Measurements from ENCODE around the gene ALPP.
"Not testable (repeated sequence)": the region's sequence is repeated elsewhere in the genome, so short reads cannot be mapped to it uniquely, and the experiment has no call there.

ALPP gene

GRCh38 chr2:232363784-232364615, 14.6 kb upstream of the ALPP start:
- DNase-seq (ENCODE audit: extremely low read depth, low read depth) = no peak
- TF ChIP-seq CTCF (IDR thresholded peaks at IDR 0.05; ENCODE audit: low read depth, low read length) = no peak

- not testable (repeated sequence) for DNase-seq (ENCODE audit: extremely low read depth, low read depth)
These were observed 13.6 kb upstream of the ALPP start for GRCh38 chr2:232364806-232365594.

- TF ChIP-seq CTCF (IDR thresholded peaks at IDR 0.05; ENCODE audit: low read depth, low read length) = peak; percentile 34
- DNase-seq (ENCODE audit: extremely low read depth, low read depth) = no peak
These were observed 12.8 kb upstream of the ALPP start for GRCh38 chr2:232365621-232366321.

- not testable (repeated sequence) for DNase-seq (ENCODE audit: extremely low read depth, low read depth)
These were observed 12.1 kb upstream of the ALPP start for GRCh38 chr2:232366461-232366860.

GRCh38 chr2:232367016-232367415, 11.5 kb upstream of the ALPP start:
- no peak for TF ChIP-seq CTCF (IDR thresholded peaks at IDR 0.05; ENCODE audit: low read depth, low read length)
- no peak for DNase-seq (ENCODE audit: extremely low read depth, low read depth)

- no peak; the same call in none of the 2 replicates for TF ChIP-seq CTCF (IDR thresholded peaks at IDR 0.05; ENCODE audit: low read depth, low read length)
- DNase-seq (ENCODE audit: extremely low read depth, low read depth) = no peak
These were observed 10.8 kb upstream of the ALPP start for GRCh38 chr2:232367591-232368233.

- TF ChIP-seq CTCF (IDR thresholded peaks at IDR 0.05; ENCODE audit: low read depth, low read length) = no peak
- DNase-seq (ENCODE audit: extremely low read depth, low read depth) = no peak
These were observed 10.2 kb upstream of the ALPP start for GRCh38 chr2:232368311-232368731.

Data from AG09319 (cell line).